ENCODE measurements around the gene PTPRN2. TPM values are rescaled to one million over a fixed set of nuclear protein-coding genes. Genes with fewer than 3 reads are reported as not detected.
A peak's percentile ranks its signal among the peaks of the same experiment; 100 is the strongest.

The PTPRN2 gene
- total and polyA plus RNA-seq, 8 donors, result 4.9 to 136 (median 46.8) TPM

DNA sequence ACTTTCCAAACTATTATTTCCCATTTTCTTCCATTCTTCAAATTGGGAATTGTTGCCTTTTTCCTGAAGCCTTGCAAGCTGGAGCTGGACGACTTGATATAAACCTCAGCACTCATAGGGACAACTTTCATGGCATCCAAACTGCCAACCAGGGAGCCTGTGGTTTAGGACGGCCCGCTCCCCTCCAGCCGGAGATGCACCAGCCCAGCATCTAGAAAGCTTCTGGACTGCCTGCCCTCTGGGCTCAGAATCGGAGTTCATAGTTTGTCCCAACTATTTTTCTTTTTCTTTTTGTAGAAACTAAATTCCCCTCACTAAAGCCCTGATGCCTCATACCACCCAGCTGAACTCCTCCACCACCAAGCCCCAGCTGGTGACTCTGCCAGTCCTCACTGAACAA lies 1050.6 kb downstream of the PTPRN2 start:
- H3K27me3 ChIP-seq, result no peaks in the 10 kb centered on the region
- H3K36me3 ChIP-seq, result peaks cover 0 to 18% (median 6%) of the 10 kb centered on the region in 4 donors
- H3K27ac ChIP-seq, result no peak overlapping the region
- 92 to 96% (median 94%) methylated on average over 5 of the region's 5 CpGs for WGBS, 5 donors
- no peak overlapping the region for H3K4me3 ChIP-seq
- TF ChIP-seq POLR2A (IDR thresholded peaks at IDR 0.05) (no peak), POLR2AphosphoS5 (IDR thresholded peaks at IDR 0.05) (no peak), EP300 (IDR thresholded peaks at IDR 0.05) (no peak)
- TF ChIP-seq, protein P1, sequence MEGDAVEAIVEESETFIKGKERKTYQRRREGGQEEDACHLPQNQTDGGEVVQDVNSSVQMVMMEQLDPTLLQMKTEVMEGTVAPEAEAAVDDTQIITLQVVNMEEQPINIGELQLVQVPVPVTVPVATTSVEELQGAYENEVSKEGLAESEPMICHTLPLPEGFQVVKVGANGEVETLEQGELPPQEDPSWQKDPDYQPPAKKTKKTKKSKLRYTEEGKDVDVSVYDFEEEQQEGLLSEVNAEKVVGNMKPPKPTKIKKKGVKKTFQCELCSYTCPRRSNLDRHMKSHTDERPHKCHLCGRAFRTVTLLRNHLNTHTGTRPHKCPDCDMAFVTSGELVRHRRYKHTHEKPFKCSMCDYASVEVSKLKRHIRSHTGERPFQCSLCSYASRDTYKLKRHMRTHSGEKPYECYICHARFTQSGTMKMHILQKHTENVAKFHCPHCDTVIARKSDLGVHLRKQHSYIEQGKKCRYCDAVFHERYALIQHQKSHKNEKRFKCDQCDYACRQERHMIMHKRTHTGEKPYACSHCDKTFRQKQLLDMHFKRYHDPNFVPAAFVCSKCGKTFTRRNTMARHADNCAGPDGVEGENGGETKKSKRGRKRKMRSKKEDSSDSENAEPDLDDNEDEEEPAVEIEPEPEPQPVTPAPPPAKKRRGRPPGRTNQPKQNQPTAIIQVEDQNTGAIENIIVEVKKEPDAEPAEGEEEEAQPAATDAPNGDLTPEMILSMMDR (IDR thresholded peaks at IDR 0.05), result no peak
- H3K9me3 ChIP-seq, result peaks cover 0 to 16% (median 14%) of the 10 kb centered on the region in 4 donors
- no peaks in the 10 kb centered on the region for H3K4me1 ChIP-seq
- no peak for DNase-seq
- intact Hi-C loops (cut with DNase I; ENCODE audit: low total_unique reads), result no loop called here

DNA sequence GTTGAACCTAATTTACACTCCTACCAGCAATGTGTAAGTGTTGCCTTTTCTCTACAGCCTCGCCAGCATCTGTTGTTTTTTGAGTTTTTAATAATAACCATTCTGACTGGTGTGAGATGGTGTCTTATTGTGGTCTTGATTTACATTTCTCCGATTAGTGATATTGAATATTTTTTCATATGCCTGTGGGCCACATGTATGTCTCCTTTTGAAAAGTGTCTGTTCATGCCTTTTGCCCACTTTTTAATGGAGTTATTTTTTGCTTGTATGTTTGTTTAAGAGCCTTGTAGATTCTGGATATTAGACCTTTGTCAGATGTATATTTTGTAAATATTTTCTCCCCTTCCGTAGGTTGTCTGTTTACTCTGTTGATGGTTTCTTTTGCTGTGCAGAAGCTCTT lies 1055.6 kb downstream of the PTPRN2 start:
- intact Hi-C loops (cut with DNase I; ENCODE audit: low total_unique reads), result no loop called here
- 88 to 96% (median 95%) methylated on average over 3 of the region's 3 CpGs for whole genome bisulfite sequencing, 5 donors
- TF ChIP-seq POLR2AphosphoS5 (IDR thresholded peaks at IDR 0.05) (no peak), EP300 (IDR thresholded peaks at IDR 0.05) (no peak), POLR2A (IDR thresholded peaks at IDR 0.05) (no peak)
- TF ChIP-seq, protein P1 (IDR thresholded peaks at IDR 0.05), result no peak

DNA sequence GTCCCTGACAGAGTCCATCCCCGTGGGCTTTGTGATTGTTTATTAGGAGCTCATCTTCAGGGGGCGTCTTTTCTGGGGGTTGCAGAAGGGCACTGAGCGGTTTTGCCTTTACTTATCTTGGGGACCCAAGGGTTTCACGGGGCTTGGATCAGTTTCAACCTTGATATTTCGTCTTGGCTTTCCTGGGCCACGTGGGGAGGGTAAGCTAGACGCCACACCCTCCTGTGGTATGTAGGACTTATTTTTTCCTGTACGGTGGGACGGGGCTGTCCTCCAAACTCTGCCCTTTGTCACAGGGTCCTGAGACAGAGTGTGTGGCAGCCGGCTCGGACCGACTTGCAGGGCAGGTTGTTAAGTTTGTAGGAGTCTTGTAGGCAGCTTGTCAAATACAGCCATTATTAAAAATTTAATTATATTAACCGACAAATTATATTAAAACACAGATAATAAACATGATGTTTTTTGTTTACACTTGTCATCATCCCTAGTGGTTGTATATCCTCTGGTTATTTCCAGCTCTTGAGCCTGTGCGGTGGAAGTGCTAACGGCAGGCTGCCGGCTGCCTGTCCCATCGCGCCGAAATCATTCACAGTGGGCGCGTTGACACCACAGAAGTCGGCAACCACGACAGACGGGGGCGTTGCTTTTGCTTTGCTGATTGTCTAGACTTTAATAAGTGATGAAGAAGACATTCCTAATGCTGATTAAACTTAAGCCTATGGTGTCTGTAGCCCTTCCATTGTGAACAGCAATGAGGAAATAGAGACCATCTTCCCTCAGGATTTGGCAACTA lies 1057.7 kb downstream of the PTPRN2 start:
- 59 to 71% (median 60%) methylated on average over 25 of the region's 25 CpGs for WGBS, 5 donors
- H3K27ac ChIP-seq, result no peak overlapping the region
- peak in 1 of 2 donors; percentile 15 for DNase-seq
- H3K27me3 ChIP-seq, result no peaks in the 10 kb centered on the region
- H3K4me1 ChIP-seq, result no peaks in the 10 kb centered on the region
- H3K9me3 ChIP-seq, result peaks cover 0 to 53% (median 45%) of the 10 kb centered on the region in 4 donors
- no peak overlapping the region for H3K4me3 ChIP-seq
- no peaks in the 10 kb centered on the region for H3K36me3 ChIP-seq
- TF ChIP-seq EP300 (IDR thresholded peaks at IDR 0.05) (no peak), POLR2A (IDR thresholded peaks at IDR 0.05) (no peak), POLR2AphosphoS5 (IDR thresholded peaks at IDR 0.05) (no peak)
- TF ChIP-seq, protein P1 (IDR thresholded peaks at IDR 0.05), result no peak
- intact Hi-C loops (cut with DNase I; ENCODE audit: low total_unique reads), result no loop called here

More for the DNA sequence above, 1055.6 kb downstream of the PTPRN2 start:
- Histone ChIP-seq H3K9me3 (peaks cover 0 to 52% (median 44%) of the 10 kb centered on the region in 4 donors), H3K4me1 (no peaks in the 10 kb centered on the region), H3K36me3 (no peaks in the 10 kb centered on the region), H3K27me3 (no peaks in the 10 kb centered on the region), H3K27ac (no peak overlapping the region), H3K4me3 (no peak overlapping the region)
- DNase-seq, result no peak

DNA sequence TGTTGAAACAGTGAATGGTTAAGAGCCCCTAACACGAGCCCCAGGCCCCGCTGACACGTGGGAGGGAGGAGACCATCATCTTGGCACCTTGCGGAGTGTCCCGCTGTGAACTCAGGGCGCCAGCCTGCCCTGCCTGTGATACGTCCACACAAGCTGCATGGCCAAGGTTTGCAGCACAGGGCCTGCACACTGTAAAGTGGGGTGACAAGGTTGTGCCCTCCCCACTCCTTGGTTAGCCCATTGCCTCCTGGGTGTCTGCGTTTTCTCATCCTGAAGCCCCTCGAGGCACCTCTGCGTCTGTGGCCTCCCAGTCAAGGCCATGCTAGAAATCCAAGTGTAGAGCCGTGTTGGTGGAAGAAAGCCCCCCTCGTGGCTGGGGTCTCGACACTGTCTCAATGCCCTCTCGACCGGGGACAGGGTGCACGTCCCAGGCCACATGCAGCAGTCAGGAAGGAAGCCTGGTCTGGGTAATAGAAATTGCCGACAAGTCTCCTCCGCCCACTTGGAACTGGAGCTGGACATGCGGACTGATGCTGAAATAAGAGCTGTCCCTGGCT lies 1058.8 kb downstream of the PTPRN2 start:
- Histone ChIP-seq H3K27ac (no peak overlapping the region), H3K4me1 (no peaks in the 10 kb centered on the region), H3K36me3 (no peaks in the 10 kb centered on the region), H3K9me3 (peaks cover 0 to 53% (median 45%) of the 10 kb centered on the region in 4 donors), H3K27me3 (peaks cover 0 to 6% (median 0%) of the 10 kb centered on the region in 3 donors), H3K4me3 (no peak overlapping the region)
- 60 to 80% (median 72%) methylated on average over 16 to 19 of the region's 19 CpGs for WGBS, 5 donors
- peak in 1 of 2 donors; percentile 15 for DNase-seq
- TF ChIP-seq POLR2AphosphoS5 (IDR thresholded peaks at IDR 0.05) (no peak), EP300 (IDR thresholded peaks at IDR 0.05) (no peak), POLR2A (IDR thresholded peaks at IDR 0.05) (no peak)
- TF ChIP-seq, protein P1 (IDR thresholded peaks at IDR 0.05), result no peak
- intact Hi-C loops (cut with DNase I; ENCODE audit: low total_unique reads), result no loop called here
